K562 (cell line): ENCODE measurements around the gene PLCB1. TPM values are rescaled to one million over a fixed set of nuclear protein-coding genes. Genes with fewer than 3 reads are reported as not detected.

ENCODE experiments used
- ASH1L ChIP-seq: fragments of 450-650 bp; IDR thresholded peaks from 2 replicates; pipeline ENCODE4 v1.6.1; 2018; ENCODE audit warnings: borderline replicate concordance, mild to moderate bottlenecking, low read depth; ENCODE audit not compliant: partially characterized antibody
- TOE1 ChIP-seq, 2 experiments: fragments of 450-650 bp in 1 of 2; sonication (generic) in 1 of 2; formaldehyde crosslinking in 1 of 2; IDR thresholded peaks; 2 replicates each; pipeline versions ENCODE4 v1.7.1 to v1.8.0; 2016 to 2022; ENCODE audit warnings: borderline replicate concordance in 2 of 2, mild to moderate bottlenecking in 2 of 2, antibody characterized with exemption in 1 of 2, inconsistent platforms in 1 of 2, low read depth in 1 of 2, missing genetic modification reagents in 1 of 2, moderate library complexity in 1 of 2
- ZNF318 ChIP-seq, 2 experiments: fragments of 450-650 bp; IDR thresholded peaks; 2 replicates each; pipeline ENCODE4 v1.6.1; 2016; ENCODE audit warnings: mild to moderate bottlenecking in 2 of 2, borderline replicate concordance in 1 of 2, low read depth in 1 of 2, moderate library complexity in 1 of 2
- polyA plus RNA-seq, 8 experiments: library from polyadenylated mRNA; depleted of rRNA in 4 of 8; stranded (reverse) in 5 of 8; unstranded in 3 of 8; fragments of >200 nt; fragmentation: Nextera tagmentation in 2 of 8; fragmentation: Illumina TruSeq in 1 of 8; extraction: Ambion mirVana in 2 of 8; extraction: Trizol in 1 of 8; gene quantifications; 2 replicates each; pipeline versions ENCODE4 v1.2.1 to v1.2.3, GENCODE V29; 2011 to 2014; ENCODE audit warnings: inconsistent platforms in 1 of 8, missing spikeins in 1 of 8
- total RNA-seq, 7 experiments: library from RNA; depleted of rRNA in 6 of 7; stranded (reverse); fragments of >200 nt in 6 of 7; fragmentation: Illumina TruSeq in 2 of 7; extraction: Trizol in 2 of 7; gene quantifications; 2 replicates each; pipeline versions ENCODE4 v1.2.1 to v1.2.3, GENCODE V29; 2011 to 2021; ENCODE audit warnings: low replicate concordance in 1 of 7

PLCB1 gene
- total and polyA plus RNA-seq, 9 of the 15 experiments (the other 6 are each of a cell fraction or from before 2014, with no cell fraction given), result 0.34 to 3.1 (median 1.3) TPM

GRCh38 chr20:8706961-8707700, 575.1 kb downstream of the PLCB1 start (continued):
- TF ChIP-seq ASH1L (no peak), ZNF318 (IDR thresholded peaks at IDR 0.05; ENCODE audit: borderline replicate concordance in 1 of 2, low read depth in 1 of 2) (no peak), TOE1 (IDR thresholded peaks at IDR 0.05; ENCODE audit: borderline replicate concordance) (no peak), TOE1 (CRISPR knock-in tag; IDR thresholded peaks at IDR 0.05; ENCODE audit: borderline replicate concordance, low read depth) (no peak)
